Right lobe of liver (tissue), 6 donors: ENCODE data around the gene ATAD3A. TPM values are rescaled to one million over a fixed set of nuclear protein-coding genes. Genes with fewer than 3 reads are reported as not detected.
"Not testable (repeated sequence)": the region's sequence is repeated elsewhere in the genome, so short reads cannot be mapped to it uniquely, and the experiment has no call there.

Source experiments
- ATAC-seq, 4 donors: fragments of 200-7000 bp; cut with Tn5 transposase; one replicate each; pipeline ENCODE4 v1.9.1; 2020; ENCODE audit warnings: mild to moderate bottlenecking in 4 of 4, moderate library complexity in 4 of 4
- DNase-seq, 3 donors: peaks; one replicate each; pipeline ENCODE4 v3.0.0-alpha.2; 2020
- H3K27ac ChIP-seq, 3 donors: fragments of 200-600 bp; one replicate each; pipeline ENCODE4 v1.8.0; 2022
- H3K27me3 ChIP-seq, 2 donors: fragments of 200-600 bp; one replicate each; pipeline ENCODE4 v1.8.0; 2022
- H3K36me3 ChIP-seq, 4 donors: fragments of 200-600 bp; sonication (generic) in 1 of 4; one replicate each; pipeline versions ENCODE4 v1.5.1 to v1.8.0; 2017 to 2022; ENCODE audit warnings: control low read depth in 1 of 4
- H3K4me1 ChIP-seq, 4 donors: fragments of 200-600 bp; sonication (generic) in 1 of 4; one replicate each; pipeline versions ENCODE4 v1.5.1 to v1.8.0; 2017 to 2022; ENCODE audit warnings: control low read depth in 1 of 4
- H3K4me3 ChIP-seq, 3 donors: fragments of 200-600 bp; one replicate each; pipeline ENCODE4 v1.8.0; 2022
- H3K9me3 ChIP-seq, 4 donors: fragments of 200-600 bp; sonication (generic) in 1 of 4; one replicate each; pipeline versions ENCODE4 v1.5.1 to v1.8.0; 2017 to 2022; ENCODE audit warnings: control low read depth in 1 of 4
- CTCF ChIP-seq, 4 donors: fragments of 200-600 bp in 3 of 4; fragments of 450-650 bp in 1 of 4; IDR thresholded peaks; one replicate each; pipeline versions ENCODE4 v1.5.1 to v1.8.0; 2016 to 2022; ENCODE audit warnings: antibody characterized with exemption in 4 of 4, mild to moderate bottlenecking in 2 of 4
- POLR2A ChIP-seq: fragments of 450-650 bp; IDR thresholded peaks from one replicate; pipeline ENCODE4 v1.6.1; 2017; ENCODE audit warnings: antibody characterized with exemption, mild to moderate bottlenecking
- WGBS: methylation state at CpG from one replicate; pipeline ENCODE4 v1.1.6; 2018; ENCODE audit warnings: low coverage, low lambda C conversion rate; ENCODE audit not compliant: insufficient coverage; ENCODE audit errors: missing lambda C conversion rate; 5-methylcytosine and 5-hydroxymethylcytosine counted together
- intact Hi-C, 2 donors: fragments of 100-400 bp; cut with DNase I; formaldehyde crosslinking; loops; one replicate each; pipeline versions ENCODE4 v1.11.2 to v1.14.1; 2022
- total RNA-seq, 6 experiments: library from RNA; depleted of rRNA in 2 of 6; stranded (reverse); fragments of >200 nt in 2 of 6; fragmentation: NEBNext Ultra II Directional in 3 of 6; extraction: Animal tissue kit (Norgen Biotek cat#: 25700) in 3 of 6; gene quantifications; one replicate each; pipeline versions ENCODE4 v1.1.0 to v1.2.4, GENCODE V29; 2016 to 2023
- donor health status: DM: no; HTN: yes; CAD: no.
- donor health status: DM: no; HTN: no; CAD: no.
- donor health status: DM: no; HTN: no; CAD: no.
- donor health status: DM: no; HTN: yes; CAD: no.
- donor health status: DM: no; HTN: yes; CAD: no.

The ATAD3A gene
- total RNA-seq, 6 experiments from 2014 or later, result 10.8 to 31.7 (median 13.1) TPM

DNA sequence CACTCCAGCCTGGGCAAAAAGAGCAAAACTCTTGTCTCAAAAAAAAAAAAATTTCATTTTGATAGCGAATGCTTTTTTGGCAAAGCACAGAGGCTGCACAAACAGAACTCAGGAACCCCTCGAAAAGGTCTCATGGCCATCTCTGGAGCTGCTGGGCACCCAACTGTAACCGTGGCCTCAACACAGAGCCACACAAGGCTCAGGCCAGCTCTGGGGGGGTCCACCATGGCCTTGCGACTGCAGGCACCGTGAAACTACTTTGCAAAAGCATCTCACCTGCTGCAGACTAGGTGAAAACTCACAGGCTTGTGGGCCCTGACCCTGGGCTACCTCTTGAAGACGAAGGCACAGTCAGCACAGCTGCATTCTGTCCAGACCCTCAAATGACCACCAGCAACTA is 44.5 kb downstream of the ATAD3A start:
- DNase-seq, result no peak
- Histone ChIP-seq H3K36me3 (peaks cover 0 to 3% (median under 1%) of the 10 kb centered on the region in 4 donors), H3K27me3 (no peaks in the 10 kb centered on the region), H3K4me1 (peaks cover 0 to 6% (median 0%) of the 10 kb centered on the region in 4 donors), H3K4me3 (no peak overlapping the region), H3K27ac (no peak overlapping the region), H3K9me3 (no peaks in the 10 kb centered on the region)
- WGBS, result 79% methylated on average over 3 of the region's 6 CpGs
- TF ChIP-seq CTCF (IDR thresholded peaks at IDR 0.05) (no peak), POLR2A (no peak)
- ATAC-seq, result no peak
- intact Hi-C loops, result no loop called here

- H3K36me3 ChIP-seq, ATAC-seq, H3K9me3 ChIP-seq, H3K27me3 ChIP-seq, H3K4me1 ChIP-seq, intact Hi-C loops, H3K4me3 ChIP-seq, H3K27ac ChIP-seq, DNase-seq: not testable (repeated sequence)
- WGBS, result 85% methylated on average over 11 of the region's 11 CpGs
These were observed 45.0 kb downstream of the ATAD3A start for GRCh38 chr1:1556961-1557360.

DNA sequence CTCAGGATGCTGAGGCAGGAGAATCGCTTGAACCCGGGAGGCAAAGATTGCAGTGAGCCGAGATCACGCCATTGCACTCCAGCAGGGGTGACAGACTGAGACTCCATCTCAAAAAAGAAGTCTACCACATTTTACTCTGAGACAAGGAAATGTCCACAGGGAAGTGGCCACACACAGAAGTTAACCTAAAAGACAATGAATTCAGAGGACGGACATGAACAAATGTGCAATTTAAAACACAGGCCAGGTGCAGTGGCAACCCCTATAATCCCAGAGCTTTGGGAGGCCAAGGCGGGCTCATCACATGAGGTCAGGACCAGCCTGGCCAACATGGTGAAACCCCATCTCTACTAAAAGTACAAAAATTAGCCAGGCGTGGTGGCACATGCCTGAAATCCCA is 45.7 kb downstream of the ATAD3A start:
- DNase-seq, H3K27me3 ChIP-seq, H3K4me1 ChIP-seq, ATAC-seq, intact Hi-C loops, H3K4me3 ChIP-seq, H3K9me3 ChIP-seq, H3K27ac ChIP-seq: not testable (repeated sequence)
- H3K36me3 ChIP-seq, result peaks cover 0 to 13% (median 3%) of the 10 kb centered on the region in 4 donors
- WGBS, result 98% methylated on average over 6 of the region's 7 CpGs

- Histone ChIP-seq H3K27me3 (no peaks in the 10 kb centered on the region), H3K9me3 (no peaks in the 10 kb centered on the region), H3K27ac (no peak overlapping the region), H3K4me3 (no peak overlapping the region), H3K4me1 (peaks cover 0 to 6% (median 0%) of the 10 kb centered on the region in 4 donors), H3K36me3 (peaks cover 0 to 22% (median 9%) of the 10 kb centered on the region in 4 donors)
- intact Hi-C loops, result no loop called here
- 42% methylated on average over 2 of the region's 4 CpGs for WGBS
- no peak for DNase-seq
- TF ChIP-seq CTCF (IDR thresholded peaks at IDR 0.05) (no peak), POLR2A (no peak)
- ATAC-seq, result no peak
These were observed 46.6 kb downstream of the ATAD3A start for GRCh38 chr1:1558591-1558990.

DNA sequence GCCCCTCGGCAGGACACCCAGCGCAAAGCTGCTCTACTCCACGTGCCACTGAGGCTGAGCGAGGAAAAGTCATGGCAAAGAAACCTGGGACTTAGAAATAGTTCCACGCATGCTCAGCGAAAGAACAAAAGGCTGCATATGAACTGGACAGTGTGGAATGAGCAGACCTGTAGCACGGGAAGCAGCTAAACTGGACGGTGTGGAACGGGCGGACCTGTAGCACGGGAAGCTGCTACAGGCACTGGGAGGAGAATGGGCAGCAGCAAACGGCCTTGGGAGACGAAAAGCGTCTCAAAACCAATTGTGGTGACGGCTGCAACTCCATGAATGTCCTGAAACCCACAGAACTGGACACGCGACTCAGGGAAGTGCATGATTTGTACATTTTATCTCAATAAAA is 47.1 kb downstream of the ATAD3A start:
- DNase-seq (no peak), ATAC-seq (no peak)
- WGBS, result 89% methylated on average over 16 of the region's 17 CpGs
- H3K4me3 ChIP-seq, result no peak overlapping the region
- intact Hi-C loops, result no loop called here
- H3K36me3 ChIP-seq, result peaks cover 0 to 26% (median 13%) of the 10 kb centered on the region in 4 donors
- TF ChIP-seq CTCF (IDR thresholded peaks at IDR 0.05), result no peak
- no peak for TF ChIP-seq POLR2A
- no peaks in the 10 kb centered on the region for H3K9me3 ChIP-seq
- no peak overlapping the region for H3K27ac ChIP-seq
- H3K27me3 ChIP-seq, result no peaks in the 10 kb centered on the region
- H3K4me1 ChIP-seq, result peaks cover 0 to 6% (median 0%) of the 10 kb centered on the region in 4 donors

DNA sequence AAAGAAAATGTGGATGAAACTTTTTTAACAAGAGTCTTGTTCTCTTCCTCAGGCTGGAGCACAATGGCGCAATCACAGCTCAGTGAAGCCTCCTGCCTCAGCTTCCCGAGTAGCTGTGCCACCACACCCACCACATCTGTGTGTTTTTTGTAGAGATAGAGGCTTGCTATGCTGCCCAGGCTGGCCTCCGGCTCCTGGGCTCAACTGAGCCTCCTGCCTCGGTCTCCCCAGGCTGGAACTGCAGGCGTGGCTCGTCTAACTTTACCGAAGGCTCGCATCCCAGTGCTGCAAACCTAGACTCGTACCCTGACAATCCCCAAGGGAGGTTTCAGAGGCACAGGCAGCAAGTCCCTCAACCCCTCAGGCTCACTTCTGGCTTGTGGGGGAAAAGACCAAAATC is 48.2 kb downstream of the ATAD3A start:
- TF ChIP-seq POLR2A, result no peak
- no peak for DNase-seq
- no peaks in the 10 kb centered on the region for H3K9me3 ChIP-seq
- peaks cover 0 to 32% (median 18%) of the 10 kb centered on the region in 4 donors for H3K36me3 ChIP-seq
- intact Hi-C loops, result no loop called here
- whole genome bisulfite sequencing, result 60% methylated on average over 2 of the region's 9 CpGs
- H3K4me1 ChIP-seq, result peaks cover 0 to 8% (median 0%) of the 10 kb centered on the region in 4 donors
- no peak overlapping the region for H3K4me3 ChIP-seq
- no peak for ATAC-seq
- H3K27me3 ChIP-seq, result no peaks in the 10 kb centered on the region
- H3K27ac ChIP-seq, result no peak overlapping the region
